ENCODE measurements around the gene RTP4.
"Not testable (repeated sequence)": the region's sequence is repeated elsewhere in the genome, so short reads cannot be mapped to it uniquely, and the experiment has no call there.

The RTP4 gene

GRCh38 chr3:187385296-187385695 lies 17.1 kb downstream of the RTP4 start:
- H3K4me3 ChIP-seq (replicated peaks in 1 of 2; ENCODE audit: low read depth in 2 of 2, low read length in 2 of 2): no peak overlapping the region
- TF ChIP-seq, protein P1, sequence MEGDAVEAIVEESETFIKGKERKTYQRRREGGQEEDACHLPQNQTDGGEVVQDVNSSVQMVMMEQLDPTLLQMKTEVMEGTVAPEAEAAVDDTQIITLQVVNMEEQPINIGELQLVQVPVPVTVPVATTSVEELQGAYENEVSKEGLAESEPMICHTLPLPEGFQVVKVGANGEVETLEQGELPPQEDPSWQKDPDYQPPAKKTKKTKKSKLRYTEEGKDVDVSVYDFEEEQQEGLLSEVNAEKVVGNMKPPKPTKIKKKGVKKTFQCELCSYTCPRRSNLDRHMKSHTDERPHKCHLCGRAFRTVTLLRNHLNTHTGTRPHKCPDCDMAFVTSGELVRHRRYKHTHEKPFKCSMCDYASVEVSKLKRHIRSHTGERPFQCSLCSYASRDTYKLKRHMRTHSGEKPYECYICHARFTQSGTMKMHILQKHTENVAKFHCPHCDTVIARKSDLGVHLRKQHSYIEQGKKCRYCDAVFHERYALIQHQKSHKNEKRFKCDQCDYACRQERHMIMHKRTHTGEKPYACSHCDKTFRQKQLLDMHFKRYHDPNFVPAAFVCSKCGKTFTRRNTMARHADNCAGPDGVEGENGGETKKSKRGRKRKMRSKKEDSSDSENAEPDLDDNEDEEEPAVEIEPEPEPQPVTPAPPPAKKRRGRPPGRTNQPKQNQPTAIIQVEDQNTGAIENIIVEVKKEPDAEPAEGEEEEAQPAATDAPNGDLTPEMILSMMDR (IDR thresholded peaks at IDR 0.05; ENCODE audit: low read depth, low read length): no peak
- no peak for DNase-seq (ENCODE audit: low read depth in 2 of 2)

GRCh38 chr3:187396661-187397060 lies 28.5 kb downstream of the RTP4 start:
- H3K4me3 ChIP-seq (replicated peaks in 1 of 2; ENCODE audit: low read depth in 2 of 2, low read length in 2 of 2): no peak overlapping the region
- TF ChIP-seq, protein P1 (IDR thresholded peaks at IDR 0.05; ENCODE audit: low read depth, low read length): no peak
- no peak for DNase-seq (ENCODE audit: low read depth in 2 of 2)

DNA sequence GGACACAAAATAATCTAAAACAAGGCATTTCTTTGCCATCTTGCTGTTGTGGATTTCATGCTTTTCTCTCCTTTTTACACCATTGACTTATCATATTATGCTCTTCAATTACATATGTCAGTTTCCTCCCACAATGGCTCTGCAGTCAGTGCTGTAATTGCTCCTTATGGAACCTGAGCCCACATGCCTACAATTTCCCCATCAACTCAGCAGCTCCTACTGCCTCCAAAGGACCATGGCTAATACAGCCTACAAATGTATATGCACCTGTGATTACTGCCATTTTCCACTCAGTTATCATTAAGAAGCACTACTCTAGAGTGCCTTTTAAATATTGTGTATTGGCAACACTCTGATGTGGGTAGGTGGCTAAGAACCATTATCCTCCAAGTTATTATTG lies 30.8 kb downstream of the RTP4 start:
- DNase-seq (ENCODE audit: low read depth in 2 of 2): no peak
- TF ChIP-seq, protein P1 (IDR thresholded peaks at IDR 0.05; ENCODE audit: low read depth, low read length): no peak
- H3K4me3 ChIP-seq (replicated peaks in 1 of 2; ENCODE audit: low read depth in 2 of 2, low read length in 2 of 2): no peak overlapping the region

DNA sequence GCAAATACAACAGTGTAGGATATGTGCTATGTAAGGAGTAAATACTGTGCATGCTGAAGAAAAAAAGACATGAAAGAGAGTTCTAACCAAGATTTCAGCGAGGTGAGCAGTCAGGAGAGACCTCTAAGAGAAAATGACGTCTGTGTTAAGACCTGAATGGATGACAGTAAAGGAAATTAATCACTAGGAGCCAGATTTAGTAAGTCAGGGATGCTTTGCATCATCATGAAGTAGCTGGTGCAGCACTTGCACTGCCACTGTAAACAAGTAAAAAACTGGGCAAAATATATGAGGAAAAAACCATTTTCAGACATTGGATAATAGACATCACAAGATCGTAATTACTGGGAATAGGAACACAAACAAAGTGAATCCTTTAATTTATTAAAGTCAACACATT lies 32.6 kb downstream of the RTP4 start:
- H3K4me3 ChIP-seq (replicated peaks in 1 of 2; ENCODE audit: low read depth in 2 of 2, low read length in 2 of 2): no peak overlapping the region
- DNase-seq (ENCODE audit: low read depth in 2 of 2): peak in 1 of 2 donors; percentile 22
- TF ChIP-seq, protein P1 (IDR thresholded peaks at IDR 0.05; ENCODE audit: low read depth, low read length): no peak

DNA sequence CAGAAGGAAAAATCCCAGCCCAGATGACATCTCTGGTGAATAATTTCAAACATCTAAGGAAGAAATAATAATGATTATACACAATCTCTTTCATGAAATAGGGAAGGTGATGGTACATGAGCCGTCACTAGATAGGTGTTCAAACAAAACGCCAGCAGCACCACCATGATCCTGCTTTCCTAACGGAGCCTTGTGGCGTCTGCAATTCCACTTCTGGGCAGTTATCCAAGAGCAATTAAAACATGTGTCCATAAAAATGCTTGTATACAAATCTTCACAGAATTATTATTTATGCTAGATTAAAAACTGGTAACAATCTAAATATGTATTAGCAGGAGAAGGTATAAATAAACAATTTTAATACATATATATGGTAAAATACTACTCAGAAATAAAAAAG lies 33.7 kb downstream of the RTP4 start:
- no peak overlapping the region for H3K4me3 ChIP-seq (replicated peaks in 1 of 2; ENCODE audit: low read depth in 2 of 2, low read length in 2 of 2)
- TF ChIP-seq, protein P1 (IDR thresholded peaks at IDR 0.05; ENCODE audit: low read depth, low read length): no peak
- DNase-seq (ENCODE audit: low read depth in 2 of 2): no peak

GRCh38 chr3:187403768-187404288 lies 35.6 kb downstream of the RTP4 start:
- TF ChIP-seq, protein P1 (IDR thresholded peaks at IDR 0.05; ENCODE audit: low read depth, low read length): no peak
- H3K4me3 ChIP-seq (replicated peaks in 1 of 2; ENCODE audit: low read depth in 2 of 2, low read length in 2 of 2): no peak overlapping the region
- peak; percentile 90 to 98 for DNase-seq (ENCODE audit: low read depth in 2 of 2)

- no peak overlapping the region for H3K4me3 ChIP-seq (replicated peaks in 1 of 2; ENCODE audit: low read depth in 2 of 2, low read length in 2 of 2)
- peak; percentile 8 to 19 for DNase-seq (ENCODE audit: low read depth in 2 of 2)
- TF ChIP-seq, protein P1 (IDR thresholded peaks at IDR 0.05; ENCODE audit: low read depth, low read length): no peak
Measured at GRCh38 chr3:187406927-187407326, 38.7 kb downstream of the RTP4 start.

DNA sequence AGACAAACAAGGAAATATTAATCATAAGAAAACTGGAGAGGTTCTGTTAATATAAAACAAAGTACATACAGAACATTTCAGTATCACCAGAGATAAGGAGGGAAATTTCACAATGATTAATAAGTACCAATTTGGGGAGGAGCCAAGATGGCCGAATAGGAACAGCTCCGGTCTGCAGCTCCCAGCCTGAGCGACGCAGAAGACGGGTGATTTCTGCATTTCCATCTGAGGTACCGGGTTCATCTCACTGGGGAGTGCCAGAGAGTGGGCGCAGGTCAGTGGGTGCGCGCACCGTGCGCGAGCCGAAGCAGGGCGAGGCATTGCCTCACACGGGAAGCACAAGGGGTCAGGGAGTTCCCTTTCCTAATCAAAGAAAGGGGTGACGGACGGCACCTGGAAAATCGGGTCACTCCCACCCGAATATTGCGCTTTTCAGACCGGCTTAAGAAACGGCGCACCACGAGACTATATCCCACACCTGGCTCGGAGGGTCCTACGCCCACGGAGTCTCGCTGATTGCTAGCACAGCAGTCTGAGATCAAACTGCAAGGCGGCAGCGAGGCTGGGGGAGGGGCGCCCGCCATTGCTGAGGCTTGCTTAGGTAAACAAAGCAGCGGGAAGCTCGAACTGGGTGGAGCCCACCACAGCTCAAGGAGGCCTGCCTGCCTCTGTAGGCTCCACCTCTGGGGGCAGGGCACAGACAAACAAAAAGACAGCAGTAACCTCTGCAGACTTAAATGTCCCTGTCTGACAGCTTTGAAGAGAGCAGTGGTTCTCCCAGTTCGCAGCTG lies 44.0 kb downstream of the RTP4 start:
- H3K4me3 ChIP-seq (replicated peaks in 1 of 2; ENCODE audit: low read depth in 2 of 2, low read length in 2 of 2); DNase-seq (ENCODE audit: low read depth in 2 of 2): not testable (repeated sequence)

All from cardiac fibroblast (primary cell).